Urinary bladder (tissue), 4 donors: ENCODE results near the gene ANKRD23. TPM values are rescaled to one million over a fixed set of nuclear protein-coding genes. Genes with fewer than 3 reads are reported as not detected.
A peak's percentile ranks its signal among the peaks of the same experiment; 100 is the strongest.

ENCODE experiments used
- DNase-seq: peaks from one replicate; pipeline ENCODE4 v3.0.0-alpha.2; 2015; ENCODE audit errors: extremely low spot score
- H3K27ac ChIP-seq: one replicate; pipeline ENCODE4 v1.5.1; 2013; ENCODE audit warnings: low read depth, mild to moderate bottlenecking, moderate library complexity
- H3K36me3 ChIP-seq: one replicate; pipeline ENCODE4 v1.6.1; 2013; ENCODE audit warnings: mild to moderate bottlenecking, moderate library complexity; ENCODE audit not compliant: insufficient read depth
- H3K4me1 ChIP-seq: one replicate; pipeline ENCODE4 v1.6.1; 2013; ENCODE audit warnings: mild to moderate bottlenecking, moderate library complexity; ENCODE audit not compliant: insufficient read depth
- H3K4me3 ChIP-seq: one replicate; pipeline ENCODE4 v1.5.1; 2013; ENCODE audit warnings: low read depth, low read length
- WGBS: extraction: QIAGEN DNeasy Blood & Tissue Kit; methylation state at CpG from one replicate; pipeline ENCODE4 v1.1.7; 2013; 5-methylcytosine and 5-hydroxymethylcytosine counted together
- polyA plus RNA-seq: library from polyadenylated mRNA; stranded (reverse); fragments of 200-250 nt; gene quantifications from one replicate; pipeline ENCODE4 v1.2.3, GENCODE V29; 2013
- total RNA-seq: library from RNA; depleted of rRNA; stranded (reverse); fragments of >200 nt; gene quantifications from one replicate; pipeline ENCODE4 v1.2.3, GENCODE V29; 2014
- donor health status: healthy with polysubstance abuse.
- donor health status: healthy.

ANKRD23 gene
- total and polyA plus RNA-seq, 2 donors: 2.6 to 5.1 TPM

DNA sequence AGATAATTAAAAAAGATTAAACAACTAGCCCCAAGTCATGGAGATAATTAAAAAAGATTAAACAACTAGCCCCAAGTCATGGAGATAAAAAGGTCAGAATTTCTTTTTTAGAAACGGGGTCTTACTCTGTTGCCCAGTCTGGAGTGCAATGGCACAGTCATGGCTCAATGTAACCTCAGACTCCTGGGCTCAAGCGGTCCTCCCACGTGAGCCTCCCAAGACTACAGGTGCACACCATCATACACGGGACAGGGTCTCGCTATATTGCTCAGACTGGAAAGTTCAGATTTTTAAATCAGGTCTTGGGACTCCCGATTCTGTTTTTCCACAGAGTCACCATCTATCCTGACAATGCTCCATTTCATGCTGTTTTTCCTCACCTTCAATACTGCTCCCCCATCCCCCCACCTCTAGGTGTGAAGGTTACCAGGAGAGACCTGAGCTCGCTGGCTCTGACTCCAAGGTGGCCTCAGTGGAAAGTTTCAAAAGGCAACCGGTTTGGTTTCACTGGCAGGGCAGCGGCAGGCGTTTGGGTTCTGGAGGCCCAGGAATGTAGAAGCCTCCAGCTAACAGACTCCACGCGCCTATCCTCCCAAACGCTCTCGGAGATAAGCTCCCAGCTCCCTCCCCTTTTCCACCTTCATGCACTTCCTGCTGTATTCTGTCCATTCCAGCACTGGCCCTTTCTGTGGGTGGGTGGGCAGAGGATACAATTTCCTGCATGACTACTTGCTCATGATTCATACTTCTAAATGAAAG lies 28.9 kb upstream of the ANKRD23 start:
- H3K4me1 ChIP-seq: no peaks in the 10 kb centered on the region
- H3K27ac ChIP-seq: no peak overlapping the region
- WGBS: 70% methylated on average over 14 of the region's 14 CpGs
- H3K36me3 ChIP-seq: no peaks in the 10 kb centered on the region
- DNase-seq: no peak
- H3K4me3 ChIP-seq: no peak overlapping the region

DNA sequence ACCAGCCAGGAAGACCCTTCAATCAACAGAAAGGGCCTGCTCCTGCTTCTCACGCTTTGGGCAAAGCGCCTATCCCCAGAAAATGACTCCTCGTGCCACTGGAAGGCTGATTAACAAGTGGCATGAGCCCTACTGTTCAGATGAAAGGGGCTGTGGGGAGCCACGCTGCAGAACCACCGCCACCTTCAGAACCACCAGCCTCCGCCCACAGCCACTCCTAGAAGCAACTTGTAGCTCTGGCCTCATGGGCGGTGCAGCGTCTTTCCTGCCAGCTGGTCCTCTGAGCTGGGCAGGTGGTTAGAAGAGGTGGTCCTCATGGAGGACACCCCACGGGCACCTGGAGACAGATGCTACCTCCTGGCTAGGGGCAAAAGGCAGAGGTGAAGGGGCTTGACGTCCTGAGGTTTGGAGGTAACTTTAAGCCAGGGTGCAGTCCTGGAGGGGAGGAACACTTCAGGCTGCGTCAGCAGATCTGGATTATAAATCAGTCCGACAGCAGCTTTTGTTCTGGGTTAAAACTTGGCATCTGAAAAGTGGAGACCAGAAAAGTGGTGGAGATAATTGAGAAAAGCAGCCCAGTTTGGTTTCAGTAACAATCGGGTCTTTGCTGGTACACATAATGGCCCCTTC lies 26.9 kb upstream of the ANKRD23 start:
- WGBS: 13% methylated on average over 13 of the region's 13 CpGs
- Histone ChIP-seq H3K4me3 (peak overlapping the region; percentile 92), H3K4me1 (no peaks in the 10 kb centered on the region), H3K27ac (peak overlapping the region; percentile 93), H3K36me3 (no peaks in the 10 kb centered on the region)
- DNase-seq: no peak

DNA sequence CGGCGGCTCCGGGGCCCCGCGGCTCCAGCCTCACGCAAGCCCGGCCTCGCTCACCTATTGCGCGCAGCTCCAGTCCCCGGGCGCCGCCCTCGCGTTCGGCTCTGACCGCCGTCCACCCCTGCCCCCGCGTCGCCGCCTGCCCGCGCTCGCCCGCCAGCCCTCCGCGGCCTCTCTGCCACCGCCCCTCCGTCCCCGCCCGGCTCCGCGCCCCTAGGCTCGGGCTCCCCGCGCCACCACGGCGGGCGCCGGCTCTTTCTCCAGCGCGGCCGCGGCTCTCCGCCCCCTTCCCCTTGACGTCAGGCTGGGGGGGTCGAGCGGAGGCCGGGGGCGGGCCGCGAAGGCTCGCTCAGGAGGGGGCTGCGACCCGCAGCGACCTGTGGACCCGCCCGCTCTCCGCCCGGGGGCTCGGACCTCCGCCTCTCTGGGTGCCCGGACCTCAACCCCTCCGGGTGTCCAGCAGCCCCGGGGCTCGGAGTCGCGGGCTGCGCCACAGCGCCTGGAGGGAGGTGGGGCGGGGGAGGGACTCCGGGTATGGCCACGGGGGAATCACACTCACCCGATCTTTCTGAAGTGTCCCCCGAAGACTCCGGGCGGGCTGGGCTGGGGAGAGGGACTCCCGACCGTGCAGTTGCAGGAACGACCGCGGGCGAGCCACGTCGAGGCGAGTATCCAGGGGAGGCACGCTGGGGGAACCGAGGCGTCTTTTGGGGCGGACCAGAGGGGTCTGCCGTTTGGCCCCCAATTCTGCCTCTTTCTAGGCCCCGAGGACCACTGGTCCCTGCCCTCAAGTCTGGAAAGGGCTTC lies 26.2 kb upstream of the ANKRD23 start, which contains the start of gene SEMA4C:
Gene SEMA4C (minus strand): TSS at position 259 of the 804 bp plus-strand sequence. CDS start 2,194 bp downstream, outside the sequence.
- Histone ChIP-seq H3K27ac (peak within 1 kb of the TSS; percentile 93), H3K4me1 (no peaks in the 10 kb centered on the region), H3K36me3 (no peaks in the 10 kb centered on the region), H3K4me3 (peak within 1 kb of the TSS; percentile 92)
- WGBS: under 1% methylated on average over 93 of the region's 93 CpGs
- no peak for DNase-seq

DNA sequence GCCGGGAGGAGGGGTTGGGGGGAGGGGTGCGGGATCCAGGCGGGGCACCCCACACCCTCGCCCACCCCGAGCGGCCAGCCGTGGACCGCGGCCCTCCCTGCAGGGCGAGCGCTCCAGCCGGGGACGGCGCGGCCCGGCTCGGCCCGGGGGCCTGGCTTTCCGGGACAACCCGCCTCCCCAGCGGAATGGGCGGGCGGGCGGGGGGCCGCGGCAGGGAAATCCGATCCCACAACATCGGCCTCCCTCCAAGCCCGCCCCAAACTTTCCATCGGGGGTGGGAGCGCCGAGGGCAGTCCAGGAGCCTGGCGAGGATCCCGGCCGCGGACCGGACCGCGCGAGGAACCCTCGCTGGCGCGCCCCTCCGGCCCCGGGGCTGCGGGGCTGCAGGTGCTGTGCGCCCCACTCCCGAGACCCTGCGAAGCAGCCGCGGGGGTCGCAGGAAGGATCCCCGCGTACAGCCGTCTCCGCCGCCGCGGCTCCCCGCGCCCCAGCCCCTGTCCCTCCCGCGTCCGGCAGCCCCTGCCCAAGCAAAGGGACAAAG lies 25.5 kb upstream of the ANKRD23 start:
- WGBS: under 1% methylated on average over 64 of the region's 64 CpGs

DNA sequence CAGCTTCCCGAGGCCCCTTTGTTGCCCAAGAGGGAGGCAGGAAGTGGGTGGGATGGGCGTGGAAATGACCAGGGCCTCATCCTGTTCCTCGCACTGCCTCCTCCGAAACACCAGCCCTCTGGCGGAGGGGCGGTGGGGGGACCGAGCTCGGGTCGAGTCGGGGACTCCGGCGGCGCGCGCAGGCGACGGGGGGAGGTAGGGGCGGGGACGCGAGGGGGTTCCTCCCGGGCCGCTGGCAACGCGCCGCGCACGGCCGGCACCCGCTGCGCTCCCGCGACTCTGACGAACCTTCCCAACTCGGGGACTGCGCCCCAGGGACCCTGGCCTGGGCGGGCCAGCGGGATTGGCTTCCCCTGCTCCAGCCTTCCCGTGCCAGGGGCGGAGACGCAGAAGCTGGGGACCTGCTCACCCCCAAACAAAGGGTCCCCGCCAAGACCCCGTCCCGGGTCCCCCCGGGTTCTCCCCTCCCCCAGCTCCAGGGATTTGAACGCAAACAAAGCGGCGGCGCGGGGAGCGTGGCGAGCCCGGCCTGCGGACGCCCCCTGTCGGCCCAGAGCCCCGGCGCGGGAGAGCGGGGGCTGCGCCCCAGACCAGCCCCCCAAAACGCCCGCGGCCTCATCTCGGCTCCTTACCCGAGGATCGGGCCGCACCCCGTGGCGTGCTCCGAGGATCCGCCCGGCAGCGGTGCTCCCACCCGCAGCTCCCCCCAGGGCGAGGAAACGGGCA lies 24.9 kb upstream of the ANKRD23 start:
- Histone ChIP-seq H3K36me3 (peaks cover 3% of the 10 kb centered on the region), H3K4me1 (no peaks in the 10 kb centered on the region), H3K27ac (peak overlapping the region; percentile 87), H3K4me3 (peak overlapping the region; percentile 92)
- under 1% methylated on average over 76 of the region's 76 CpGs for WGBS
- no peak for DNase-seq

More for the DNA sequence above, 25.5 kb upstream of the ANKRD23 start:
- Histone ChIP-seq H3K4me3 (peak overlapping the region; percentile 92), H3K4me1 (no peaks in the 10 kb centered on the region), H3K27ac (peak overlapping the region; percentile 93), H3K36me3 (peaks cover 3% of the 10 kb centered on the region)
- no peak for DNase-seq

DNA sequence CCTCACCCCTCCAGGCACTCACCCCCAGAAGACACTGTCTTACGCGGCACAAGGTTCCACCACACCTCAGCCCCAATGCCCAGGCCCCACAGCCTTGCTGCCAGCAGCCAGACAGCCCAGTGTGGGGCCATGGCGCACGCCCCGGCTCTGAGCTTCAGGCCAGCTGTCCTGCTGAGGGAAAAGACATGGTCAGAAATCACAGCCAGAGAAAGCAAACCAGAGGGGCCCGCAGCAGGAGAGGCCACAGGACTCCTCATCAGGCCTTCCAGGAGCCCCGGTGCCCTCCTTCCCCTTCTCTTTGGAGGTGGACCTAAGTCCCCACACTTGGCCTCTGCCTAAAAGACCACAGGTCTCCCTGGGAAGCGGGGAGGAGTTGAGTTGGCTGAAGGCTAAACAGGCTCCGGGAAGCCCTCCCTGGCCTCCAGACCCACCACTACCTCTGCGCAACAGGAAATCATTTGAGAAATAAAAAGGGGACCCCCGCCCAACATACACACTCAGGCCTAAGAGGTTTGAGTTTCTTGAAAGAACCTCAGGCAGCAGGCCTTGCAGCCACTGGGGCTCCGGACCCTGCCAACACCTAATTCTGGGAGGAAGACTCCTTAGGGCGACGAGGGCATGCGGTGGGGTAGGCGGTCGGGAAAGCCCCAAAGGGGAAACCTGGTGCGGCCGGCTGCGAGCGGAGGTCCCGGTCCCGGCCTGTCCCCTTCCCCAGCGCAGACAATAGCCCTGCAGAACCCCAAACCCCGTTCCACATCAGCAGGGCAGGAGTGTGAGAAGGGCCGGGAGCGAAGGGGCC lies 24.1 kb upstream of the ANKRD23 start:
- H3K4me1 ChIP-seq: no peaks in the 10 kb centered on the region
- H3K27ac ChIP-seq: peak overlapping the region; percentile 86
- H3K4me3 ChIP-seq: peak overlapping the region; percentile 92
- no peak for DNase-seq
- WGBS: 8% methylated on average over 27 of the region's 27 CpGs
- peaks cover 6% of the 10 kb centered on the region for H3K36me3 ChIP-seq

DNA sequence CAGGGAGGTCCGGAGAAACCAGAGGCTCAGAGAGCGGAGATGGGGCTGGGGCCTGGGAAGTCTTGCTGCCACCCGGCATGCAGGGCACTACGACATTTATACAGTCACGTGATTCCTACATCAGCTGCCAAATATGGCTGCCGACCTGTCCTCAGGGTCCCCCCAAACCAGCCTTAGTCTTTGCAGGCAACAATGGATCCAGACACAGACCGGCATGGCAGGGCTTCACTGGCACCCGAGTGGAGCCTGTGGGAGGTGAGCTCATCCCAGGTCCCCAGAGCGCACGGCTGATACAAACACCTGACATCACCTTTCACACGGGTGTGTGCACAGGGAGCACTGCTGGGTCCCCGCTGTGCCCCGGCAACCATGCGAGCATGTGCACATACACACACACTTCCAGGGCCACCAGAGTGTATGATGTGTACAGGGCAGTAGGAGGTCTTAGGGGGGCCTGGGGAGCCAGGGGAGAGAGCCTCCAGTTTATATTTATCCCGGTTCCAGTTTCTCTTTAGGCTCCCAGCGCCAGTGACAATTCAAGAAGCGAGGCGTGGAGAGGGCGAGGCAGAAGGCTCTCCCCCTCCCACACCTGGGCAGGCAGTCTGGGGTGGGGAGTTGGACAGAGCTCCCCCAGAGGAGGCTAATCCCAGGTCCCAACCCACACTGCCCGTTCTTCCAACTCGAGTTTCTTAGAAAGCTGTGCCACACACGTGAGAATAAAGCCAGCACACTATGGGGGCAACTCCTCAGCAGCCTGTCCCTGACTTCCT lies 23.4 kb upstream of the ANKRD23 start:
- no peaks in the 10 kb centered on the region for H3K4me1 ChIP-seq
- peaks cover 6% of the 10 kb centered on the region for H3K36me3 ChIP-seq
- WGBS: 45% methylated on average over 22 of the region's 22 CpGs
- H3K4me3 ChIP-seq: peak overlapping the region; percentile 92
- H3K27ac ChIP-seq: peak overlapping the region; percentile 72
- no peak for DNase-seq

DNA sequence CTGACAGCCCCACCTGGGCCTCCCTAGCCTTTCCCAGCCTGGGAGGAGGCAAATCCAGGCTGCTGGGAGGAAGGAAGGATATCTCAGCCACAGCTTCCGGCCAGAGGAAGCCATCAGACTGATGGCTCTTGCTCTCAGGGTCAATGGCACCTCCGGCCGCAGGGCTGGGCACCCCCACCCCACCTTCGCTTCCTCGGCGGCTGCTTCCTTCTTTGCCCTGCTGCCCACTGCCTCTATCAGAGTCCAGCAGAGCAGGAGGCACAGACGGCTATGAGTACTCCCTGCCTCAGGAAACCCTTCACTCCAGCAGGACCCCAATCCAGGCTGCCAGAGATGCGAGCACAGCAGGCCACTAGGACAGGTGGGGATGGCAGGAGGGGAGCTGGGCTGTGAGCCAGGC lies 22.8 kb upstream of the ANKRD23 start:
- DNase-seq: no peak
- Histone ChIP-seq H3K36me3 (peaks cover 6% of the 10 kb centered on the region), H3K27ac (no peak overlapping the region), H3K4me3 (no peak overlapping the region), H3K4me1 (no peaks in the 10 kb centered on the region)
- WGBS: 59% methylated on average over 8 of the region's 8 CpGs

DNA sequence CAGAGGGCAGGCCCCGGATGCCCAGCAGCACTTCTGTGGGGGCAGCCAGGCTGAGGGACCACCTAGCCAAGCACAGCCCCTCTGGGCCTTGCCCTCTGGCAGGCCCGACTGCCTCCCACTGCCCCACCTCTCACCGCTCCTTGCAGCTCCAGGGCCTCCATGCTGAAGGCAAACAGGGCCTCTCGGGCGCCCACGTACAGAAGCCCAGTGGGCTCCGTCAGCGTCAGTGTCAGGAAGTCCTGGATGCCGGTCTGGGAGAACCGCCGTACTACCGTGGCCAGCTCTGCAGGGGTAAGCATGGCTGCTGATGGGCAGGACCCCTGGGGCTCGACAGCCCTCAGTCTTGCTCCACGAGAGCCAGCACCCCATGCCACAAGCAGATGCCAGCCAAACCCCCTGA lies 22.3 kb upstream of the ANKRD23 start:
- WGBS: 76% methylated on average over 14 of the region's 14 CpGs
- no peak for DNase-seq

DNA sequence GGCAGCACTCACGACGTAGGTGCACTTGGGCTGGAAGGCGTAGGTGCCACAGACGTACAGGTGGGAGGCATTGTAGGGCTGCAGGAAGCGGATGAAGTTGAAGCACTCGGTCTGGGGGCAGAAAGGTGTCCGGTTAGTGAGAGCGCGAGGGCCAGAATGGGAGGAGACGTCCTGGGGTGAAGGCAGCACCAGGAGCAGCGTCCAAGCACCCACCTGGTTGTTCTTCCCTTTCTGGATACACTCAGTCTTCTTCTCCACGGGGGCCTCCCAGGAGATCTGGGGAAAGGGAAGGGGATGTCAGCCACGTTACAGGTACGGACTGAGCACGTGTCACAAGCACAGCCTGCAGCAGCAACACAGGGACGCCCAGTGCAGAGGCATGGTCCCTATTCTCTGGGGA lies 21.8 kb upstream of the ANKRD23 start:
- WGBS: 79% methylated on average over 16 of the region's 16 CpGs
- H3K4me1 ChIP-seq: no peaks in the 10 kb centered on the region
- DNase-seq: no peak
- H3K36me3 ChIP-seq: peaks cover 9% of the 10 kb centered on the region
- H3K27ac ChIP-seq: no peak overlapping the region
- H3K4me3 ChIP-seq: no peak overlapping the region

More for the DNA sequence above, 22.3 kb upstream of the ANKRD23 start:
- H3K4me3 ChIP-seq: no peak overlapping the region
- no peaks in the 10 kb centered on the region for H3K4me1 ChIP-seq
- H3K36me3 ChIP-seq: peaks cover 6% of the 10 kb centered on the region
- no peak overlapping the region for H3K27ac ChIP-seq

DNA sequence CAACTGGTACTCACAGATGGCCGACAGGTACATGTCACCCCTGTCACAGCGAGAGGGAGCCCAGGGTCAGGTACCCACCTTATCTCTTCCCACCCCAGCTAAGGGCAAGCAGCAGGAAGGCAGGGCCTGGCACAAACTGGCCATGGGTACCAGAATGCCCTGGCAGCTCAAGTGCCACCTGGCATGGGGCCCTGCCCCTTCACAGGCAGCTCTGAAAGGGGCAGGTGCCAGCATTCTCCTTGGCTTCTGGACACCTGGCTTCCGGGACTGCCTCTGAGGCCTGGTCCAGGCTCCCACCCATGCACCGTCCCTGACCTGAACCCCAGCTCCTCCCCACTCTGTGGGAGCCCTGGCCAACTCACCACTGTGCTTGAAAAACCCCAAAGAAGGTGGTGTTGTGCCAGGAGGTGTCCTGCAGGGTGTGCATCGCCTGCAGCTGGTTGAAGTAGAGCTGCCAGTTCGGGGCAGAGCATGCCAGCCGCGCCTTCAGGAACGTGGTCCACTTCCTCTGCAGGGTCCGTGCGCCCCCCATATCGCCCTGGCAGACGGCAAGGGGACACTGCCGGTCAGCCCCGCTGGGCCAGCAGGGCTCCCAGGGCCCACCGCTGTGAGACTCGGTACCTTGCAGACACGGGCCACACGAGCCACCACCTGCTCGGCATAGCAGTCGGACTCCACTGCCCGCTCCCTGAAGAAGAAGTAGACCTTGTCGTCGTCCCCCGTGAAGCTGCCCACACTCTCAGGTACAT lies 20.7 kb upstream of the ANKRD23 start:
- Histone ChIP-seq H3K27ac (no peak overlapping the region), H3K4me1 (no peaks in the 10 kb centered on the region), H3K36me3 (peaks cover 9% of the 10 kb centered on the region), H3K4me3 (no peak overlapping the region)
- WGBS: 84% methylated on average over 25 of the region's 25 CpGs
- no peak for DNase-seq
